KMS-11 (cell line): ENCODE data around the gene CCDC82.

ENCODE experiments used
- H2AFZ ChIP-seq: fragments of 200-600 bp; sonication (generic); 2 replicates; pipeline ENCODE4 v1.6.1; 2016; ENCODE audit warnings: antibody characterized with exemption, mixed run types, low read depth
- H3K27ac ChIP-seq: fragments of 200-600 bp; sonication (generic); 2 replicates; pipeline ENCODE4 v1.6.1; 2016; ENCODE audit warnings: mild to moderate bottlenecking, mixed run types
- H3K27me3 ChIP-seq: fragments of 200-600 bp; sonication (generic); 2 replicates; pipeline ENCODE4 v1.6.1; 2017; ENCODE audit warnings: mild to moderate bottlenecking, low read depth, mixed run types, moderate library complexity; ENCODE audit not compliant: insufficient read depth
- H3K36me3 ChIP-seq: fragments of 200-600 bp; sonication (generic); 2 replicates; pipeline ENCODE4 v1.6.1; 2017; ENCODE audit warnings: mild to moderate bottlenecking, mixed run types; ENCODE audit not compliant: insufficient read depth
- H3K4me1 ChIP-seq: fragments of 200-600 bp; sonication (generic); 2 replicates; pipeline ENCODE4 v1.6.1; 2016; ENCODE audit warnings: mild to moderate bottlenecking, low read depth, mixed run types; ENCODE audit not compliant: poor library complexity, severe bottlenecking
- H3K4me2 ChIP-seq: fragments of 200-600 bp; sonication (generic); 2 replicates; pipeline ENCODE4 v1.7.0; 2016; ENCODE audit warnings: mild to moderate bottlenecking, mixed run types
- H3K4me3 ChIP-seq: fragments of 200-600 bp; sonication (generic); IDR thresholded peaks from 2 replicates; pipeline ENCODE4 v1.6.1; 2017; ENCODE audit warnings: low read depth, low read length, mixed read lengths; ENCODE audit not compliant: insufficient read depth
- H3K79me2 ChIP-seq: fragments of 200-600 bp; sonication (generic); 2 replicates; pipeline ENCODE4 v1.6.1; 2016; ENCODE audit warnings: low read depth, mixed run types; ENCODE audit not compliant: insufficient read depth
- H3K9ac ChIP-seq: fragments of 200-600 bp; sonication (generic); 2 replicates; pipeline ENCODE4 v1.6.1; 2016; ENCODE audit warnings: mild to moderate bottlenecking, mixed run types
- H4K20me1 ChIP-seq: fragments of 200-600 bp; sonication (generic); 2 replicates; pipeline ENCODE4 v1.6.1; 2016; ENCODE audit warnings: mild to moderate bottlenecking, mixed run types; ENCODE audit not compliant: insufficient read depth
- CTCF ChIP-seq: fragments of 200-600 bp; sonication (generic); conservative IDR thresholded peaks from 2 replicates; pipeline ENCODE4 v1.6.1; 2017; ENCODE audit warnings: low read depth, mild to moderate bottlenecking, antibody characterized with exemption, low read length, moderate library complexity, mixed read lengths

Gene CCDC82

GRCh38 chr11:96324912-96325311 is 64.8 kb downstream of the CCDC82 start:
- Histone ChIP-seq H3K9ac (no peak overlapping the region), H3K4me2 (no peak overlapping the region), H3K27me3 (no peaks in the 10 kb centered on the region), H3K79me2 (no peaks in the 10 kb centered on the region), H2AFZ (no peak overlapping the region), H3K4me1 (no peaks in the 10 kb centered on the region), H4K20me1 (no peaks in the 10 kb centered on the region), H3K27ac (no peak overlapping the region), H3K36me3 (no peaks in the 10 kb centered on the region), H3K4me3 (no peak overlapping the region)
- TF ChIP-seq CTCF = no peak

- H4K20me1 ChIP-seq = no peaks in the 10 kb centered on the region
- no peak overlapping the region for H3K27ac ChIP-seq
- no peak overlapping the region for H3K4me3 ChIP-seq
- no peaks in the 10 kb centered on the region for H3K27me3 ChIP-seq
- TF ChIP-seq CTCF = no peak
- H3K36me3 ChIP-seq = no peaks in the 10 kb centered on the region
- no peak overlapping the region for H2AFZ ChIP-seq
- H3K9ac ChIP-seq = no peak overlapping the region
- no peak overlapping the region for H3K4me2 ChIP-seq
- H3K4me1 ChIP-seq = no peaks in the 10 kb centered on the region
- H3K79me2 ChIP-seq = no peaks in the 10 kb centered on the region
These were observed 66.1 kb downstream of the CCDC82 start for GRCh38 chr11:96323642-96323985.

- no peak overlapping the region for H3K4me3 ChIP-seq
- H3K27ac ChIP-seq = no peak overlapping the region
- no peak overlapping the region for H3K4me2 ChIP-seq
- H3K79me2 ChIP-seq = no peaks in the 10 kb centered on the region
- no peak for TF ChIP-seq CTCF
- no peaks in the 10 kb centered on the region for H3K4me1 ChIP-seq
- no peak overlapping the region for H3K9ac ChIP-seq
- H2AFZ ChIP-seq = no peak overlapping the region
- no peaks in the 10 kb centered on the region for H4K20me1 ChIP-seq
- no peaks in the 10 kb centered on the region for H3K36me3 ChIP-seq
- H3K27me3 ChIP-seq = no peaks in the 10 kb centered on the region
These were observed 66.7 kb downstream of the CCDC82 start for GRCh38 chr11:96322775-96323641.

GRCh38 chr11:96321091-96321490 is 68.6 kb downstream of the CCDC82 start:
- no peak overlapping the region for H3K4me3 ChIP-seq
- H3K9ac ChIP-seq = no peak overlapping the region
- H3K27me3 ChIP-seq = no peaks in the 10 kb centered on the region
- H3K4me1 ChIP-seq = no peaks in the 10 kb centered on the region
- H3K4me2 ChIP-seq = no peak overlapping the region
- no peak for TF ChIP-seq CTCF
- no peak overlapping the region for H3K27ac ChIP-seq
- H2AFZ ChIP-seq = no peak overlapping the region
- no peaks in the 10 kb centered on the region for H4K20me1 ChIP-seq
- H3K36me3 ChIP-seq = no peaks in the 10 kb centered on the region
- no peaks in the 10 kb centered on the region for H3K79me2 ChIP-seq
